GM19240 (cell line): Measurements from ENCODE around the gene TMEM178A.

ENCODE experiments used
- DNase-seq: peaks from one replicate; pipeline ENCODE4 v3.0.0; 2011; ENCODE audit warnings: low spot score; ENCODE audit not compliant: insufficient read length

The TMEM178A gene

GRCh38 chr2:39676342-39676741 lies 10.6 kb downstream of the TMEM178A start:
- DNase-seq = no peak

- no peak for DNase-seq
Measured at GRCh38 chr2:39678170-39678569, 12.5 kb downstream of the TMEM178A start.

GRCh38 chr2:39679805-39680204 lies 14.1 kb downstream of the TMEM178A start:
- no peak for DNase-seq

GRCh38 chr2:39682066-39682692 lies 16.5 kb downstream of the TMEM178A start:
- no peak for DNase-seq

- no peak for DNase-seq
Measured at GRCh38 chr2:39683022-39683699, 17.4 kb downstream of the TMEM178A start.

- no peak for DNase-seq
Measured at GRCh38 chr2:39684464-39684863, 18.7 kb downstream of the TMEM178A start.

- DNase-seq = no peak
Measured at GRCh38 chr2:39685126-39685525, 19.4 kb downstream of the TMEM178A start.

GRCh38 chr2:39686456-39686855 lies 20.7 kb downstream of the TMEM178A start:
- DNase-seq = no peak

GRCh38 chr2:39688181-39688580 lies 22.5 kb downstream of the TMEM178A start:
- DNase-seq = no peak

- DNase-seq = no peak
Measured at GRCh38 chr2:39689272-39689841, 23.6 kb downstream of the TMEM178A start.

GRCh38 chr2:39689876-39690275 lies 24.2 kb downstream of the TMEM178A start:
- no peak for DNase-seq

GRCh38 chr2:39693245-39693644 lies 27.5 kb downstream of the TMEM178A start:
- DNase-seq = no peak

GRCh38 chr2:39696101-39696553 lies 30.4 kb downstream of the TMEM178A start:
- no peak for DNase-seq

GRCh38 chr2:39696838-39697237 lies 31.1 kb downstream of the TMEM178A start:
- DNase-seq = no peak

- DNase-seq = no peak
Measured at GRCh38 chr2:39697454-39697853, 31.7 kb downstream of the TMEM178A start.

GRCh38 chr2:39701137-39701536 lies 35.4 kb downstream of the TMEM178A start:
- no peak for DNase-seq

GRCh38 chr2:39703181-39703872 lies 37.6 kb downstream of the TMEM178A start:
- no peak for DNase-seq

- DNase-seq = no peak
Measured at GRCh38 chr2:39704540-39704939, 38.8 kb downstream of the TMEM178A start.

- DNase-seq = no peak
Measured at GRCh38 chr2:39705638-39706037, 39.9 kb downstream of the TMEM178A start.

- no peak for DNase-seq
Measured at GRCh38 chr2:39706312-39706711, 40.6 kb downstream of the TMEM178A start.

GRCh38 chr2:39706945-39707344 lies 41.2 kb downstream of the TMEM178A start:
- DNase-seq = no peak

GRCh38 chr2:39708003-39708402 lies 42.3 kb downstream of the TMEM178A start:
- no peak for DNase-seq
